ENCODE data around the gene SMPDL3A.
"Not testable (repeated sequence)": the region's sequence is repeated elsewhere in the genome, so short reads cannot be mapped to it uniquely, and the experiment has no call there.

SMPDL3A gene

GRCh38 chr6:122789182-122790027, at the start of gene SMPDL3A:
TSS of gene SMPDL3A (plus strand) at chr6:122789258. CDS start at chr6:122789347, 89 bp downstream.
- DNase-seq (ENCODE audit: low read depth in 2 of 2) = no peak

GRCh38 chr6:122740091-122740490, 49.0 kb upstream of the SMPDL3A start:
- DNase-seq (ENCODE audit: low read depth in 2 of 2) = no peak

- no peak for DNase-seq (ENCODE audit: low read depth in 2 of 2)
These were observed 48.1 kb upstream of the SMPDL3A start for GRCh38 chr6:122740936-122741335.

GRCh38 chr6:122744247-122744646, 44.8 kb upstream of the SMPDL3A start:
- DNase-seq (ENCODE audit: low read depth in 2 of 2) = not testable (repeated sequence)

- DNase-seq (ENCODE audit: low read depth in 2 of 2) = not testable (repeated sequence)
These were observed 44.2 kb upstream of the SMPDL3A start for GRCh38 chr6:122744856-122745255.

GRCh38 chr6:122746688-122747087, 42.4 kb upstream of the SMPDL3A start:
- DNase-seq (ENCODE audit: low read depth in 2 of 2) = no peak

GRCh38 chr6:122747573-122747972, 41.5 kb upstream of the SMPDL3A start:
- DNase-seq (ENCODE audit: low read depth in 2 of 2) = no peak

GRCh38 chr6:122748945-122749344, 40.1 kb upstream of the SMPDL3A start:
- DNase-seq (ENCODE audit: low read depth in 2 of 2) = not testable (repeated sequence)

GRCh38 chr6:122749451-122750050, 39.5 kb upstream of the SMPDL3A start:
- DNase-seq (ENCODE audit: low read depth in 2 of 2) = no peak

- no peak for DNase-seq (ENCODE audit: low read depth in 2 of 2)
These were observed 37.7 kb upstream of the SMPDL3A start for GRCh38 chr6:122751326-122751725.

- DNase-seq (ENCODE audit: low read depth in 2 of 2) = no peak
These were observed 36.6 kb upstream of the SMPDL3A start for GRCh38 chr6:122752459-122752858.

- no peak for DNase-seq (ENCODE audit: low read depth in 2 of 2)
These were observed 35.9 kb upstream of the SMPDL3A start for GRCh38 chr6:122753000-122753687.

- DNase-seq (ENCODE audit: low read depth in 2 of 2) = no peak
These were observed 35.4 kb upstream of the SMPDL3A start for GRCh38 chr6:122753688-122754056.

GRCh38 chr6:122754191-122754731, 34.8 kb upstream of the SMPDL3A start:
- no peak for DNase-seq (ENCODE audit: low read depth in 2 of 2)

- DNase-seq (ENCODE audit: low read depth in 2 of 2) = no peak
These were observed 33.2 kb upstream of the SMPDL3A start for GRCh38 chr6:122755901-122756300.

GRCh38 chr6:122758927-122759334, 30.1 kb upstream of the SMPDL3A start:
- DNase-seq (ENCODE audit: low read depth in 2 of 2) = no peak

GRCh38 chr6:122760330-122760729, 28.7 kb upstream of the SMPDL3A start:
- DNase-seq (ENCODE audit: low read depth in 2 of 2) = no peak

GRCh38 chr6:122766256-122766655, 22.8 kb upstream of the SMPDL3A start:
- DNase-seq (ENCODE audit: low read depth in 2 of 2) = no peak

- DNase-seq (ENCODE audit: low read depth in 2 of 2) = no peak
These were observed 18.0 kb upstream of the SMPDL3A start for GRCh38 chr6:122770835-122771601.

GRCh38 chr6:122772724-122773415, 16.2 kb upstream of the SMPDL3A start:
- DNase-seq (ENCODE audit: low read depth in 2 of 2) = no peak

- DNase-seq (ENCODE audit: low read depth in 2 of 2) = no peak
These were observed 13.1 kb upstream of the SMPDL3A start for GRCh38 chr6:122775975-122776374.
